Smooth muscle cell (in vitro differentiated cells): ENCODE data around the gene GPR78. TPM values are rescaled to one million over a fixed set of nuclear protein-coding genes. Genes with fewer than 3 reads are reported as not detected.

Experiments
- DNase-seq: peaks from one replicate; lab custom pipeline; 2025; ENCODE audit not compliant: unreplicated experiment; lab: John Stamatoyannopoulos, UW
- H2AFZ ChIP-seq: fragments of 200-600 bp; sonication (generic); 2 replicates; pipeline ENCODE4 v1.6.0; 2016; ENCODE audit warnings: antibody characterized with exemption, low read depth, mild to moderate bottlenecking
- H3F3A ChIP-seq: fragments of 200-600 bp; sonication (generic); 2 replicates; pipeline ENCODE4 v1.6.0; 2017; ENCODE audit warnings: antibody characterized with exemption, low read depth
- H3K27ac ChIP-seq: fragments of 200-600 bp; sonication (generic); 2 replicates; pipeline ENCODE4 v1.5.1; 2016; ENCODE audit warnings: low read depth, mild to moderate bottlenecking
- H3K27me3 ChIP-seq: fragments of 200-600 bp; sonication (generic); 2 replicates; pipeline ENCODE4 v1.6.1; 2016; ENCODE audit warnings: low read depth, mild to moderate bottlenecking
- H3K36me3 ChIP-seq: fragments of 200-600 bp; sonication (generic); 2 replicates; pipeline ENCODE4 v1.5.1; 2016; ENCODE audit warnings: low read depth
- H3K4me1 ChIP-seq: fragments of 200-600 bp; sonication (generic); 2 replicates; pipeline ENCODE4 v1.5.1; 2016; ENCODE audit warnings: low read depth
- H3K4me2 ChIP-seq: fragments of 200-600 bp; sonication (generic); 2 replicates; pipeline ENCODE4 v1.6.0; 2016; ENCODE audit warnings: mild to moderate bottlenecking
- H3K4me3 ChIP-seq: fragments of 200-600 bp; sonication (generic); 2 replicates; pipeline ENCODE4 v1.5.1; 2016; ENCODE audit warnings: mild to moderate bottlenecking
- H3K79me2 ChIP-seq: fragments of 200-600 bp; sonication (generic); 2 replicates; pipeline ENCODE4 v1.6.0; 2016; ENCODE audit warnings: low read depth, mild to moderate bottlenecking
- H3K9ac ChIP-seq: fragments of 200-600 bp; sonication (generic); 2 replicates; pipeline ENCODE4 v1.6.0; 2016; ENCODE audit warnings: low read depth
- H3K9me3 ChIP-seq: fragments of 200-600 bp; sonication (generic); replicated peaks from 2 replicates; pipeline ENCODE4 v1.5.1; 2016; ENCODE audit warnings: low read depth
- H4K20me1 ChIP-seq: fragments of 200-600 bp; sonication (generic); 2 replicates; pipeline ENCODE4 v1.6.0; 2016; ENCODE audit warnings: low read depth
- WGBS: methylation state at CpG from one replicate; pipeline ENCODE4 v1.1.7; 2016; ENCODE audit warnings: low lambda C conversion rate; 5-methylcytosine and 5-hydroxymethylcytosine counted together
- polyA plus RNA-seq: library from polyadenylated mRNA; unstranded; fragments of >200 nt; fragmentation: Nextera tagmentation; extraction: Ambion mirVana; gene quantifications from 2 replicates; pipeline ENCODE4 v1.2.1, GENCODE V29; 2016
- total RNA-seq: library from RNA; depleted of rRNA; stranded (reverse); fragments of >200 nt; gene quantifications from 2 replicates; pipeline ENCODE4 v1.2.3, GENCODE V29; 2014
- TF ChIP-seq, protein P1 (sequence below): fragments of 200-600 bp; sonication (generic); IDR thresholded peaks from 2 replicates; pipeline ENCODE4 v1.5.1; 2017; ENCODE audit warnings: borderline replicate concordance, mild to moderate bottlenecking, antibody characterized with exemption; ENCODE audit not compliant: insufficient read depth, poor library complexity, severe bottlenecking

GPR78 gene
- total and polyA plus RNA-seq, 2 experiments from 2014 or later: 0.05 TPM; not detected in 1

DNA sequence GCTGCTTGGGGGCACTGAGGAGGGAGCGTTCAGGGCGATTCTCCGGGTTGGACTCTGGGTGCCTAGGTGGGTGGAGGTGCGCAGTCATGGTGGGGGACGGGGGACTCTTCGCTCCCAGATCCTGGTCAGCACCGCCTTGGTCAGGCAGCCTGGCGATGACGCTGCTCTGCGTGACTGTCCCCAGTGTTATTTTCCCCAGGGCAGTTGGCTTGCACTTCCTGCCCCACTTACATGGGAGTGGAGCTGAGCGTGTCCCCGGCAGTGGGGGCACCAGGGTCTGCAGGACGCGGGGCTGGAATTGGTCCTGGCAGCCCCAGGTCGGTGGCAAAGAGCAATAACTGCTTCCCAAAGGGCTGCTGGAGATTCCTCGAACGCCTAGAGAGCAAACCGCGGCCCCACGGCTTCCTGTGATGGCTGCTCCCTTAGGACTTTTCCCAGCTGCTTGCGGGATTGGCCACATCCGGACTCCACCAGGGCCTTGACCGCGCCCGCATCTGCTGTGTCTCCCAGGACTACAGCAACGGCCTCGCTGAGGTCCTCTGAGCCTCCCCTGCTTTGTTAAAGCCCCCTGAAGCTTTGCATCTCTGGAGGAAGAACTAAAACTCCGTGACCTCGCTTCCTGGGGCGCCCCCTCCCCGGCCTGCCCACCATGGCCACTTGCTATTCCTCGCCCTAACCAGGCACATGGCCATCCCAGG is 35.3 kb upstream of the GPR78 start:
- Histone ChIP-seq H3K9me3 (no peaks in the 10 kb centered on the region), H2AFZ (no peak overlapping the region), H3K4me3 (no peak overlapping the region), H3K27me3 (no peaks in the 10 kb centered on the region), H4K20me1 (no peaks in the 10 kb centered on the region), H3K79me2 (no peaks in the 10 kb centered on the region), H3K36me3 (no peaks in the 10 kb centered on the region), H3K4me1 (no peaks in the 10 kb centered on the region), H3K27ac (no peak overlapping the region), H3F3A (no peaks in the 10 kb centered on the region), H3K9ac (no peak overlapping the region), H3K4me2 (no peak overlapping the region)
- WGBS: 95% methylated on average over 30 of the region's 32 CpGs
- no peak for DNase-seq
- TF ChIP-seq, protein P1, sequence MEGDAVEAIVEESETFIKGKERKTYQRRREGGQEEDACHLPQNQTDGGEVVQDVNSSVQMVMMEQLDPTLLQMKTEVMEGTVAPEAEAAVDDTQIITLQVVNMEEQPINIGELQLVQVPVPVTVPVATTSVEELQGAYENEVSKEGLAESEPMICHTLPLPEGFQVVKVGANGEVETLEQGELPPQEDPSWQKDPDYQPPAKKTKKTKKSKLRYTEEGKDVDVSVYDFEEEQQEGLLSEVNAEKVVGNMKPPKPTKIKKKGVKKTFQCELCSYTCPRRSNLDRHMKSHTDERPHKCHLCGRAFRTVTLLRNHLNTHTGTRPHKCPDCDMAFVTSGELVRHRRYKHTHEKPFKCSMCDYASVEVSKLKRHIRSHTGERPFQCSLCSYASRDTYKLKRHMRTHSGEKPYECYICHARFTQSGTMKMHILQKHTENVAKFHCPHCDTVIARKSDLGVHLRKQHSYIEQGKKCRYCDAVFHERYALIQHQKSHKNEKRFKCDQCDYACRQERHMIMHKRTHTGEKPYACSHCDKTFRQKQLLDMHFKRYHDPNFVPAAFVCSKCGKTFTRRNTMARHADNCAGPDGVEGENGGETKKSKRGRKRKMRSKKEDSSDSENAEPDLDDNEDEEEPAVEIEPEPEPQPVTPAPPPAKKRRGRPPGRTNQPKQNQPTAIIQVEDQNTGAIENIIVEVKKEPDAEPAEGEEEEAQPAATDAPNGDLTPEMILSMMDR: no peak

DNA sequence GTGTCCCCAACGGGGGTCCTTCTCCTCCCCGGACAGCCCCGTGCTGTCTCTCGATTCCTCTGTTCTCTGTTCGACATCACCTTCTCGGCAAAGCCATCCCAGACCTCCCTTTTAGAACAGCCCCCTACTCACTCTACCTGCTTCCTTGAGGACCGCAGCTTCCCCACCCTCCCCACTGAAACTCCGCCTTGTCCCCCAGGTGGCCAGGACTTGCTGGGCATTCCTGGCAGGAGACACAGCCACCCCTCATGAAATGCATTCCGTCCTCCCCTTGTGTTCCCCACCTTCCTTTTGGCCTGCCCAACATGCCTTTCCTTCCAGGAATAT is 34.8 kb upstream of the GPR78 start:
- Histone ChIP-seq H3K4me1 (no peaks in the 10 kb centered on the region), H3F3A (no peaks in the 10 kb centered on the region), H2AFZ (no peak overlapping the region), H3K27me3 (no peaks in the 10 kb centered on the region), H3K9ac (no peak overlapping the region), H3K79me2 (no peaks in the 10 kb centered on the region), H3K4me3 (no peak overlapping the region), H3K36me3 (no peaks in the 10 kb centered on the region), H4K20me1 (no peaks in the 10 kb centered on the region), H3K4me2 (no peak overlapping the region), H3K9me3 (no peaks in the 10 kb centered on the region), H3K27ac (no peak overlapping the region)
- WGBS: 90% methylated on average over 9 of the region's 9 CpGs
- no peak for DNase-seq
- TF ChIP-seq, protein P1: no peak

GRCh38 chr4:8546766-8547107 is 33.5 kb upstream of the GPR78 start:
- Histone ChIP-seq H3K27me3 (no peaks in the 10 kb centered on the region), H3K27ac (no peak overlapping the region), H4K20me1 (no peaks in the 10 kb centered on the region), H3K9ac (no peak overlapping the region), H3K79me2 (no peaks in the 10 kb centered on the region), H3K36me3 (no peaks in the 10 kb centered on the region), H2AFZ (no peak overlapping the region), H3F3A (no peaks in the 10 kb centered on the region), H3K4me2 (no peak overlapping the region), H3K4me1 (no peaks in the 10 kb centered on the region), H3K4me3 (no peak overlapping the region), H3K9me3 (no peaks in the 10 kb centered on the region)
- WGBS: 87% methylated on average over 8 of the region's 8 CpGs
- TF ChIP-seq, protein P1: no peak
- DNase-seq: no peak

- H3F3A ChIP-seq: no peaks in the 10 kb centered on the region
- TF ChIP-seq, protein P1: peak; percentile 25
- H3K9me3 ChIP-seq: no peaks in the 10 kb centered on the region
- no peak overlapping the region for H3K4me3 ChIP-seq
- H3K9ac ChIP-seq: no peak overlapping the region
- no peaks in the 10 kb centered on the region for H3K27me3 ChIP-seq
- no peaks in the 10 kb centered on the region for H4K20me1 ChIP-seq
- H3K4me1 ChIP-seq: no peaks in the 10 kb centered on the region
- WGBS: 61% methylated on average over 16 of the region's 16 CpGs
- DNase-seq: no peak
- H3K36me3 ChIP-seq: no peaks in the 10 kb centered on the region
- H2AFZ ChIP-seq: no peak overlapping the region
- H3K27ac ChIP-seq: peak overlapping the region; percentile 40
- H3K4me2 ChIP-seq: no peak overlapping the region
- H3K79me2 ChIP-seq: no peaks in the 10 kb centered on the region
Observed at GRCh38 chr4:8547108-8547911, 32.9 kb upstream of the GPR78 start.
